ENCODE measurements around the gene FYB2. TPM values are rescaled to one million over a fixed set of nuclear protein-coding genes. Genes with fewer than 3 reads are reported as not detected.

The FYB2 gene, protein sequence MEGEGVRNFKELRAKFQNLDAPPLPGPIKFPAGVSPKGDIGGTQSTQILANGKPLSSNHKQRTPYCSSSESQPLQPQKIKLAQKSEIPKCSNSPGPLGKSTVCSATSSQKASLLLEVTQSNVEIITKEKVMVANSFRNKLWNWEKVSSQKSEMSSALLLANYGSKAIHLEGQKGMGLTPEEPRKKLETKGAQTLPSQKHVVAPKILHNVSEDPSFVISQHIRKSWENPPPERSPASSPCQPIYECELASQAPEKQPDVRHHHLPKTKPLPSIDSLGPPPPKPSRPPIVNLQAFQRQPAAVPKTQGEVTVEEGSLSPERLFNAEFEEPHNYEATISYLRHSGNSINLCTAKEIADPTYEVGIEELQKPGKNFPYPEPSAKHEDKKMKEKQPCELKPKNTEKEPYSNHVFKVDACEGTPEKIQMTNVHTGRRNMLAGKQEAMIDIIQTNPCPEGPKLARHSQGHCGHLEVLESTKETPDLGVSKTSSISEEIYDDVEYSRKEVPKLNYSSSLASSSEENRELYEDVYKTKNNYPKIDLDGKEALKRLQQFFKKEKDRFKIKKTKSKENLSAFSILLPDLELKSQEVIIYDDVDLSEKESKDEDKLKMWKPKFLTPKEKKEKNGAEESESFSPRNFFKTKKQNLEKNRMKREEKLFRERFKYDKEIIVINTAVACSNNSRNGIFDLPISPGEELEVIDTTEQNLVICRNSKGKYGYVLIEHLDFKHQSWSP
- total RNA-seq (2014; rRNA removed; shearing (Covaris generic)) = not detected in 2 replicates

DNA sequence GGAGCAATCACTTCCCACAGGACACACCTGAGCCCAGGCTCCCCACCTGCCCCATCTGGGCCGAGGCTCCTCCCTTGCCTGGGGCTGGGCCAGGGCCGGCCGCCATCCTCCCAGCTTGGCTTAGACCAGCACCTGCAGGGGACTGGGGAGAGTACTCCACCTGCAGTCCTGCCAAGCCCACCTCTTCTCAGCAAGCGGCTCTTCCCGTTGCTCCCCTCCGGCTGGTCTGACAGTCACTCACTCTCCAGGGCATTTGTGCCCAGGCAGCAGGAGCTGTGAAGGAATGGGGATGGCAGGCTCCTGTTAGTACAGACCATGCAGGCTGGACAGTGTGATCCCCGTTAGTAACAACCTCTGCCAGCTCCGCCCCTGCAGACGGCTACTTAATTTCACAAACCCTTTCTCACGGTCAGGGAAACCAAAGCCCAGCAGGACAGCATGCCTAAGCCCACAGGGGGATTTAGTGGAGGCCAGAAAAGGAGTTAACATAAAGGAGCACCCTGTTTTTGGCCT lies at the start of gene FYB2:
Gene FYB2, minus strand, starts transcription at position 18 of the 513 bp plus-strand sequence. CDS start 114 bp downstream, outside the sequence.
- peaks cover 6% of the 10 kb centered on the region; the same call in 1 of the 2 replicates for H3K27me3 ChIP-seq
- DNase-seq = no peak
- no peaks in the 10 kb centered on the region for H3K9me3 ChIP-seq (replicated peaks)
- H3K27ac ChIP-seq = no peak within 1 kb of the TSS
- no peak within 1 kb of the TSS for H3K4me3 ChIP-seq
- no peaks in the 10 kb centered on the region for H3K36me3 ChIP-seq
- no peaks in the 10 kb centered on the region for H3K4me1 ChIP-seq

DNA sequence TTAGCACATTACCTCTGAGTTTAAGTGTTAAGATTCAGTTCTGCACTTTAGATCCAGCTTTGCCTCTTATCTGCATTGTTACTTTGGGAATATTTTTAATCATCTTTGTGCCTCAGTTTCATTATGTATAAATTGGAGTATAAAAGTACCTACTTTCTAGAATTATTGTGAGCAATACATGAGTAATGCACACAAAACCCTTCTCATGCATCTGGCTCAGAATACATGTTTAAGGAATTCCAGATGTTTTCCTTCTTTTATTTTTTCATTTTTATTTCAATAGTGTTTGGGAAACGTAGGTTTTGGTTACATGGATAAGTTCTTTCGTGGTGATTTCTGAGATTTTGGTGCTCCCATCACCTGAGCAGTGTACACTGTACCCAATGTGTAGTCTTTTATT lies 49.6 kb upstream of the FYB2 start:
- Histone ChIP-seq H3K9me3 (replicated peaks) (no peaks in the 10 kb centered on the region), H3K27ac (no peak overlapping the region), H3K4me1 (no peaks in the 10 kb centered on the region), H3K27me3 (no peaks in the 10 kb centered on the region), H3K4me3 (no peak overlapping the region), H3K36me3 (no peaks in the 10 kb centered on the region)
- no peak for DNase-seq

DNA sequence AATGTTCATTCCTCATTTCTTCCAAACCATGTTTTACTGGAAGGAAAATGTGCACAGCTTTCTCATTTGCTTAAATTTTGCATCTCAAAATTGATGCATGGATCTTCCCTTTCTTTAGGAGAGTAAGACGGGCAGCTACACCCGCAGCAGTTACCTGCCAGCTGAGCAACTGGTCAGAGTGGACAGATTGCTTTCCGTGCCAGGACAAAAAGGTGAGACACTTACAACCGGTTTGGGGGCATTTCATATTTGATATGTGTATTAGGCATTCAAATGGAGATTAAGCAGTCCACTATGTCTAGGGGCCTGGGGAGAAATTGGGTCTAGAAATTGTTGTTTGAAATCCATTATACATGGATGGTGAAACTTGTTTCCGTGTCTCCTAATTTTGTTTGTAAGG lies 48.3 kb upstream of the FYB2 start:
- Histone ChIP-seq H3K27me3 (no peaks in the 10 kb centered on the region), H3K4me3 (no peak overlapping the region), H3K9me3 (replicated peaks) (no peaks in the 10 kb centered on the region), H3K4me1 (no peaks in the 10 kb centered on the region), H3K36me3 (no peaks in the 10 kb centered on the region), H3K27ac (no peak overlapping the region)
- no peak for DNase-seq

DNA sequence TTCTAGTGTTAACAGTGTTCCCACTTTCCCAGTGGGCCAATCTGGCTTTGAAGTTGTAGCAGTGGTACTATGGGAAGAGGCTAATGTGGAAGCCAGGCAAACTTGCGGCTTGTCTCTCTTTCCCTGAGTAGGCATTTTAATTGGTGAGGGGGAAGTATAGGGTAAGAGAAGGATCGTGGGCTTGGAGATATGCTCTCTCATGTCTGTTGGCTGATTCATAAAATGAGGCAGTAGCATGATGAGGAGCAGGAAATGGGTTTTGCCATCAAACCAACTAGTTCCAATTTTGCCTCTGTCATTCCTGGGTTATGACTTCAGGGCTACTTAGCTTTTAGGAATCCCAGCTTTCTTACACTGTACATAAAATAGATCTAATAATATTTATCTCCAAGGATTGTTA lies 47.5 kb upstream of the FYB2 start:
- Histone ChIP-seq H3K4me1 (no peaks in the 10 kb centered on the region), H3K27ac (no peak overlapping the region), H3K27me3 (no peaks in the 10 kb centered on the region), H3K4me3 (no peak overlapping the region), H3K9me3 (replicated peaks) (no peaks in the 10 kb centered on the region), H3K36me3 (no peaks in the 10 kb centered on the region)
- no peak for DNase-seq

DNA sequence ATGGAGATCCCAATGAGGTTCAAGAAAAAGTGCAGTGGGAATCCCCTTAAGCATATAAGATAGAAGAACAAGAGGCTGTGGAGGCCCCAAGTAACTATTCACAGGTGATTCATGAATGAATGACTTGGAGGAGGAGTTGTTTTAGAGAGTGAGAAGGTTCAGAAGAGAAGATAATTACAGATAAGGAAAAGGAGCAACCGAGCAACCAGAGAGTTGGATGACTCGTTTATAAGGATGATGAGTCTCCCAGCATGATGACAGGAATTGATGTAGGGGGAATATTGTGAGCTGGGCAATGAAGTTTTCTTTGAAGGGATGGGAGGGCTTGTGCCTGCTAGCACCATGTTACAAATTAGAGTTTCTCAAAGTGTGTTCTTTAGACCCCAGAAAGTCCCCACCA lies 45.2 kb upstream of the FYB2 start:
- Histone ChIP-seq H3K9me3 (replicated peaks) (no peaks in the 10 kb centered on the region), H3K36me3 (no peaks in the 10 kb centered on the region), H3K27ac (no peak overlapping the region), H3K27me3 (no peaks in the 10 kb centered on the region), H3K4me1 (no peaks in the 10 kb centered on the region), H3K4me3 (no peak overlapping the region)
- no peak for DNase-seq

DNA sequence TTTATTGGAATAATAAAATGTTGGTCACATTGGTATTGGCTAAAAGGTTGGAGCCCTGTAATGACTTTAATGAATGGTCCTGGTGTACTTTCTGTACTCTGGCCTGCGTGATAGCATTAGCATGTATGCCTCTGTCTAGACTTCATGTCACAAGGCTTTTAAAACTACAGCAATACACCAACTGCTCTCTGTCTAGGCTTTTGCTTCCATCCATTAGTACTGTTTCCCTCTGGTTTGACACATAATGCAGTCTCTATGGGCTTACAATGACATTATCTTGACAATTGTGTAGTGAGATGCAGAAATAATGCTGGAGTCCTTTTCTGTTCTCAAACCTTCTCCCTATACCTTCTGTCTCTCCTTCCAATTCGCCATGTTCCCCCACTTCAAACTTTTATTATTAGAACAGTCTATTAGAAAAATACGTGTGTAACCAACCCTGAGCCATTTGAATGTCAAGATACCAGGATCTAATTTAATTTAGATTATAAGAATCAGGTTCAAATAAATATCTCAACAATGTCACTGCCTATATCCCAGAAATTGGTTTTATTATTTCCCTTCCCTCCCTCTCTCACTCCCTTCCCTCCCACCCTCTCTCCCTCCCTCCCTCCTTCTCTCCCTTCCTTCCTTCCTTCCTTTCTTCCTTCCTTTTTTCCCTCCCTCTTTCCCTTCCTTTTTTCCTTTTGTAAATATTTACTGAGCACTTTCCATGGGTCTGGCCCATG lies 44.2 kb upstream of the FYB2 start:
- no peak for DNase-seq
- no peaks in the 10 kb centered on the region for H3K4me1 ChIP-seq

DNA sequence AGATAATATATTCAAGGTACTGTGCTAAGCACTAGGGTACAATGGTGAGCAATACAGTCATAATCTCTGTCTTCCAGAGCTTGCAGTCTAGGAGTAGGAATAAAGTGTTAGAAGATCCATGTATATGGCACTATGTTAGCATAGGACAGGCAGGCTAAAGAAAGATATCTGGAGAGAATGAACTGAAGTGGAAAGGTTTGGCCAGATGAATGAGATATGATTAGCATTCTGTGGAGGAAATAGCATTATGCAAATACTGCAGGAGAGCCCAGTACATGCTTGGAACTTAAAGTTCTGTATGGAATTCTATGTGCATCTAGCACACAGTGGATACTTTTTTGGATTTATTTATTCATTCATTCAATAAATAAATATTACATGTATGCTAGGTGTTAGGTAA lies 40.1 kb upstream of the FYB2 start:
- DNase-seq = no peak
- Histone ChIP-seq H3K4me3 (no peak overlapping the region), H3K27me3 (no peaks in the 10 kb centered on the region), H3K4me1 (no peaks in the 10 kb centered on the region), H3K9me3 (replicated peaks) (no peaks in the 10 kb centered on the region), H3K27ac (no peak overlapping the region), H3K36me3 (no peaks in the 10 kb centered on the region)

More for the DNA sequence above, 44.2 kb upstream of the FYB2 start:
- Histone ChIP-seq H3K27ac (no peak overlapping the region), H3K27me3 (no peaks in the 10 kb centered on the region), H3K36me3 (no peaks in the 10 kb centered on the region), H3K9me3 (replicated peaks) (no peaks in the 10 kb centered on the region), H3K4me3 (no peak overlapping the region)

DNA sequence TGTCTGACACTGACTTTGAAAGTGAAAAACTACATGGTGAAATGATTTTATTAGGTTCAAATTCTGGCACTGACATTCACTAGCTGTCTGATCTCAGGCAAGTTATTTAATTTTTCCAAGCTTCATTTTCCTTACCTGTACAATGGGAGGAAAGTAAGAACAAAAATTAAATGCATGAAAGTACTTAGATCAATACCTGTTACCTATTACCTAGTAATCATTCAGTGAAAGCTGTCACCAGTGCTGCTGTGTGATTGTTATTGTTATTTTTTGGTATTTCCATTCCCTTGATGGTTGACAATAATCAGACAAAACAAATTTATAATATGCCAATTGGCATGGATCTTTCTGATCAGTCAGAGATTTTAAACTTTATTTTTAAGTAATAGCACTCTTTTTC lies 37.0 kb upstream of the FYB2 start:
- H3K27ac ChIP-seq = no peak overlapping the region
- no peaks in the 10 kb centered on the region for H3K9me3 ChIP-seq (replicated peaks)
- no peaks in the 10 kb centered on the region for H3K27me3 ChIP-seq
- H3K4me3 ChIP-seq = no peak overlapping the region
- H3K4me1 ChIP-seq = no peaks in the 10 kb centered on the region
- DNase-seq = no peak
- H3K36me3 ChIP-seq = no peaks in the 10 kb centered on the region

DNA sequence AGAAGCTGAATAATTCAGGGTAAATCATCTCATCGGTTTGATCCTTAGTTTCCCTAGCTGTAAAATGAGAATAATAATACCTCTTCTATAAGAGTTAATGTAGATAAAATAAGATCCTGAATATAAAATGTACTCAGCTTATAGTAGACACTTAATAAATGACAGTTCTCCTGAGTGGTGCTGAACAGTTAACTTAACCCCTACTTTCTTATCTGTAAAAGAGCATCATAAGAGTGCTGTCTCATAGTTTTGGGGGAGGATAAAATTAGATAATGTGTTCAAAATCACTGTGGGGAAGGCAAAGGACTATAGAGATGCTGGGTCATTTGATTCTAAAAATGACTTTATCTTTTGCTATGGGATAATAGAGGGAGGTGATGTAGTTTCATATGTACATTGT lies 36.0 kb upstream of the FYB2 start:
- H3K27me3 ChIP-seq = no peaks in the 10 kb centered on the region
- no peak overlapping the region for H3K4me3 ChIP-seq
- H3K36me3 ChIP-seq = no peaks in the 10 kb centered on the region

DNA sequence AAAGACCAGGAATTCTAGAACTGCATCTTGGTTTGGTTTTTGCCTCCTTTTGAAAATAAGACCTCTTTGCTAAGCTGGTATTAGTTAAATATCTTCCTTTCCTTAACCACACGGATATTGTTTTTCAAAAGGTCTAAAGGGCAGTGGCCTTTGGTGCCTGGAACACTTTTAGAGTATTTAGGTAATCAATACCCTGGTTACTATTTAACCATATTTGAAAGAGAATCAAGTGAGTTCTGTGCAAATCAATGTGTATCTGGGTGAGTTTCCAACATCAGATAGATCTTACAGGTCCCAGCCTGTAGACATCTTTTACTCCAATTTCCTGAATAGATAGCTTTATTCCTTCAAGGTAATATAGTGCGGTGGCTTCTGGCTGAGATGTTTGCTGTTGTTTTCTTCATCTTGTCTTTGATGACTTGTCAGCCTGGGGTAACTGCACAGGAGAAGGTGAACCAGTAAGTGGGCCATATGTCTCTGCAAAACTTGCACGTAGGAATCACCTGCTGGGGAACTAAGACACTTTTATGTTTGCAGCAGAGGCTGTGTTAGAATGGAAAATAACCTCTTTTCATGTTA lies 35.4 kb upstream of the FYB2 start, which contains the start of gene C8A:
Gene C8A, plus strand, starts transcription at position 277 of the 579 bp plus-strand sequence. Its CDS starts 105 bp downstream, at position 382.
- no peak for DNase-seq

More for the DNA sequence above, 36.0 kb upstream of the FYB2 start:
- H3K4me1 ChIP-seq = no peaks in the 10 kb centered on the region
- H3K27ac ChIP-seq = no peak overlapping the region
- H3K9me3 ChIP-seq (replicated peaks) = no peaks in the 10 kb centered on the region
- DNase-seq = no peak

DNA sequence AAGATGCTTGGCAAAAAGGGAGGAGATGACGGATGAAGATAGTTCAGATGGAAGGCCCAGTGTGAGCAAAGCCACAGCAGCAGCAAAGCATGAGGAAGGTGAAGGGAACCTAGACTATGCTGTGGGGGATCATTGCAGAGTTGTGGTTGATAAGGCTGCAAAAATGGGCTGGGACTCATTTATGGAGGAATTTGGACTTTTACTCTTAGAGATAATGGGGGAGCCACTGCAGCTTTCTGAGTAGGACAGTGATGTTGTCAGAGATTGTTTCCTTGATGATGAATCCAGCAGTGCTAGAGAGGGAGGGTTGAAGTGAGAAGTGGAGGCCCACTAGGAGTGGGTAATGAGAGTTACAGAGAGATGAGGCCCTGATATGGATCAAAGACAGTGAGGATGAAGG lies 33.3 kb upstream of the FYB2 start:
- no peak for DNase-seq
- Histone ChIP-seq H3K27ac (no peak overlapping the region), H3K36me3 (no peaks in the 10 kb centered on the region)

More for the DNA sequence above, 35.4 kb upstream of the FYB2 start, which contains the start of gene C8A:
- Histone ChIP-seq H3K36me3 (no peaks in the 10 kb centered on the region), H3K27ac (no peak within 1 kb of the TSS), H3K9me3 (replicated peaks) (no peaks in the 10 kb centered on the region), H3K4me1 (no peaks in the 10 kb centered on the region), H3K27me3 (no peaks in the 10 kb centered on the region), H3K4me3 (no peak within 1 kb of the TSS)

DNA sequence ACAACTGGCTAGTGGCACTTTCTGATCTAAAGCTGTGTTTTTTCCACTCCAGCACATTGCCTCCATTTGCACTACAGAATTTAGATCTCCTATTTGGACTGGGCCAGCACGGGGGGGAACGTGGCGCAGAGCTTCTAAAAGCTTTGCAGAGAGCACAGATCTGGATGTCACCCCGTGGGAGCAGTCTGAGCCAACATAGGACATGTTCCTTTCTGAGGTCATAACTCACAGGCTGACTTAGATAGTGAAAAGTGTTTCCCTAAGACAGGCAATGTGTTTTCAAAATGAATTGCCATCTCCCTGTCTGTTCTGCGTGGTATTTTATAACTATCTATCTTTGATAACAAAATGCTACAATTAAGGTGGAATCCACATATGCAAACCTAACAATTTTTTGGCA lies 31.7 kb upstream of the FYB2 start:
- Histone ChIP-seq H3K27me3 (peaks cover 5% of the 10 kb centered on the region; the same call in 1 of the 2 replicates), H3K36me3 (no peaks in the 10 kb centered on the region), H3K4me1 (no peaks in the 10 kb centered on the region), H3K9me3 (replicated peaks) (no peaks in the 10 kb centered on the region), H3K4me3 (no peak overlapping the region), H3K27ac (no peak overlapping the region)
- DNase-seq = no peak

More for the DNA sequence above, 33.3 kb upstream of the FYB2 start:
- Histone ChIP-seq H3K4me1 (no peaks in the 10 kb centered on the region), H3K4me3 (no peak overlapping the region), H3K9me3 (replicated peaks) (no peaks in the 10 kb centered on the region), H3K27me3 (peaks cover 5% of the 10 kb centered on the region; the same call in 1 of the 2 replicates)

DNA sequence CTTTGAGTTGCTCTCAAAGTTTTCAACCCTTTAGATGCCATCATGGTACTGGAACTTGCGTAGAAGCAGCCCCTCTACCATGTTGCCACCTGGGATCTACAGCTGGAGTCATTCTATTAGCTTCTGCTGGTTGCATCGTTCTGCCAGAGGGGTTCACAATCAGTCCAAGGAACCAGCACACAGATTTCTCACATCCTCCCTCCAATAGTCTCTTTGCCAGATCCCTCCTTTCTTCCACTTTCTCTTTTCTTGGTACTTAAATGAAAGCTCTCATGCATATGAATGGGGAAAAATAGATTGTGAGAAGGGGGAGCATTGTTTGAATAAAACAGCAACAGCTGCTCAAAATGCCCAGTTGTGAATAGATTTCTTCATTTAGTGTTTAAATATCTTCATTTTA lies 31.2 kb upstream of the FYB2 start:
- H3K4me1 ChIP-seq = no peaks in the 10 kb centered on the region
- peaks cover 5% of the 10 kb centered on the region; the same call in 1 of the 2 replicates for H3K27me3 ChIP-seq
- DNase-seq = no peak
- H3K4me3 ChIP-seq = no peak overlapping the region
- H3K27ac ChIP-seq = no peak overlapping the region
- no peaks in the 10 kb centered on the region for H3K9me3 ChIP-seq (replicated peaks)
- H3K36me3 ChIP-seq = no peaks in the 10 kb centered on the region

DNA sequence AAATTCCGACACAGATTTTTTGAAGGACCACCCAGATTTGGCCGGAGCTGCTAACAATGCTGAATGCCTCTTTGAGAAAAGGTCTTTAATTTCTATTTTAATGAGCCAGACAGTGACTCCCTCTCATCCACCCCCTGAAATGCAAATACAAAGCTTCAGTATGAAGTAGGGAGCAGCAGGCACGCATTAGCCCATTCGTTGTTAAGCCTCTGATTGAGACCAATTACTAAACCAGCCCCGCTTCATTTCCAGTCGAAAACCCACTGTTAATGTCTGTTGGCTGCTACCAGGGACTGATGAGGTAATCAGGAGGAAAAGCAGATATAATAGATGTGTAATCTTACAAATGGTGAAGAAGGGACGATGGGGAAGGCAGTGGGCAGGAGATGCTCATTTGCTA lies 30.5 kb upstream of the FYB2 start:
- Histone ChIP-seq H3K27me3 (peaks cover 5% of the 10 kb centered on the region; the same call in 1 of the 2 replicates), H3K4me3 (no peak overlapping the region), H3K4me1 (no peaks in the 10 kb centered on the region), H3K9me3 (replicated peaks) (no peaks in the 10 kb centered on the region), H3K27ac (no peak overlapping the region), H3K36me3 (no peaks in the 10 kb centered on the region)
- no peak for DNase-seq

Data from SJCRH30 (cell line).